ENCODE measurements around the gene DHX58.

DNA sequence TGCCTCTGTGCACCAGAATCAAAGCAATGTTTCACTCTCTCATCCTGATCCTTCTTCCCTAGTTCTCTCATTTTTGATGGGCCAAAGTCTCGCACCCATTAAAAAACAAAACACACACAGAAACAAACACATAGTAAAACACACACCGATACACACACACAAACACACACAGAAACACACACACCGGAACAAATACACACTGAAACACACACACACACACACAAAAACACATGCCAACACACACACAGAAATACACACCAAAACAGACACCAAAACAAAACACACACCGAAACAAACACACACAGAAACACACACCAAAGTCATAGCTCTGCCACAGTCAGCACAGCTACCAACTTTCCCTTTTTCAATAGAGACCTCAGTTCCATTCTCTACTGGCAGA lies 18.7 kb upstream of the DHX58 start:
- TF ChIP-seq POLR2A (IDR thresholded peaks at IDR 0.05): no peak
- TF ChIP-seq, protein P1, sequence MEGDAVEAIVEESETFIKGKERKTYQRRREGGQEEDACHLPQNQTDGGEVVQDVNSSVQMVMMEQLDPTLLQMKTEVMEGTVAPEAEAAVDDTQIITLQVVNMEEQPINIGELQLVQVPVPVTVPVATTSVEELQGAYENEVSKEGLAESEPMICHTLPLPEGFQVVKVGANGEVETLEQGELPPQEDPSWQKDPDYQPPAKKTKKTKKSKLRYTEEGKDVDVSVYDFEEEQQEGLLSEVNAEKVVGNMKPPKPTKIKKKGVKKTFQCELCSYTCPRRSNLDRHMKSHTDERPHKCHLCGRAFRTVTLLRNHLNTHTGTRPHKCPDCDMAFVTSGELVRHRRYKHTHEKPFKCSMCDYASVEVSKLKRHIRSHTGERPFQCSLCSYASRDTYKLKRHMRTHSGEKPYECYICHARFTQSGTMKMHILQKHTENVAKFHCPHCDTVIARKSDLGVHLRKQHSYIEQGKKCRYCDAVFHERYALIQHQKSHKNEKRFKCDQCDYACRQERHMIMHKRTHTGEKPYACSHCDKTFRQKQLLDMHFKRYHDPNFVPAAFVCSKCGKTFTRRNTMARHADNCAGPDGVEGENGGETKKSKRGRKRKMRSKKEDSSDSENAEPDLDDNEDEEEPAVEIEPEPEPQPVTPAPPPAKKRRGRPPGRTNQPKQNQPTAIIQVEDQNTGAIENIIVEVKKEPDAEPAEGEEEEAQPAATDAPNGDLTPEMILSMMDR (IDR thresholded peaks at IDR 0.05 in 8 of 11, conservative IDR thresholded peaks at IDR 0.05 in 3 of 11): no peak

All from spleen (tissue), 7 donors.